ENCODE measurements around the gene PCDH15.

The PCDH15 gene

DNA sequence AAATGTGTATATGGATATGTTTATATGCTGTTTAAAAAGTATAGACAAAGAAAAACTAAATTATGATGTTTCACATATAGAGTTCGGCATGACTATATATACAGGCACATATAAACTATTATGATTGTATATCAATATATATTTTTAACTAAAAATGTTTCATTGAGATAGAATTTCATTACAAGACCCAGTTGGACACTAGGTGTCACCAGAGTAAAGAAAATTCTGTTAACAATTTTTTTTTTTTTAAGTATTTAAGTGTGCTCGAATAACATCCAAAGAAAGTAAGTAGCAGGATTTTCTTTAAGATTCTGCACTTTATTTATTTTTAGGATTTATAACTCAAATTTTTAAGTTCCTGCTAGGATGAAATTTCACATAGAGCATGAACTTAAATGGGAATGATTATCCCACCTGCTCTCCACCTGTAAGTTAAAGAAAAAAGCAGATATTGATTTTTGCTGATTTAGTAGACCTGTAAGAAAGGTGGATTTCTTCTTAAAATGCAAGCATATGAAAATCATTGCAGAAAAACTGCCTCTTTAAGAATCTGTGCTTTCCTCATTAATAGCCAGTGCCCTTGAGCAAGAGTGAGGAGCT lies 961.5 kb downstream of the PCDH15 start:
- no peak for DNase-seq

GRCh38 chr10:53836638-53837037 lies 964.4 kb downstream of the PCDH15 start:
- no peak for DNase-seq

GRCh38 chr10:53833908-53834307 lies 967.1 kb downstream of the PCDH15 start:
- DNase-seq = no peak

DNA sequence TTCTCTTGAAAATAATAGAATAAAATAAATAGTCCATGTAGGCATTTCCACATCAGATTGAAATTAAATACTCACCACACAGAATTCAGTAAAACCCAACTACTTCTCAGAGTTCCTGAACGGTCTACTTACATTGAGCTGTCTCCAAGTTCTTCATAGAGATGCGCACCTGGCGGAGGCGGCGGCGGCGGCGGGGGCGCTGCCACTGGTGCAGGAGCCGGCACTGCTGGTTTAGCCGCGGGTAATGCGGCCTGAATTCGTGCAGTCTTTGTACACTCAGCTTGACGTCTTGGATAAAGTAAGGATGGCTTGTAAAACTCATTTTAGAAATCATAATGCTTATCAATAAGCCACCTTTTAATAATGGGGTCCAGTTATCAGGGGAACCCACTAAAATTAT lies 973.8 kb downstream of the PCDH15 start:
- no peak for DNase-seq

DNA sequence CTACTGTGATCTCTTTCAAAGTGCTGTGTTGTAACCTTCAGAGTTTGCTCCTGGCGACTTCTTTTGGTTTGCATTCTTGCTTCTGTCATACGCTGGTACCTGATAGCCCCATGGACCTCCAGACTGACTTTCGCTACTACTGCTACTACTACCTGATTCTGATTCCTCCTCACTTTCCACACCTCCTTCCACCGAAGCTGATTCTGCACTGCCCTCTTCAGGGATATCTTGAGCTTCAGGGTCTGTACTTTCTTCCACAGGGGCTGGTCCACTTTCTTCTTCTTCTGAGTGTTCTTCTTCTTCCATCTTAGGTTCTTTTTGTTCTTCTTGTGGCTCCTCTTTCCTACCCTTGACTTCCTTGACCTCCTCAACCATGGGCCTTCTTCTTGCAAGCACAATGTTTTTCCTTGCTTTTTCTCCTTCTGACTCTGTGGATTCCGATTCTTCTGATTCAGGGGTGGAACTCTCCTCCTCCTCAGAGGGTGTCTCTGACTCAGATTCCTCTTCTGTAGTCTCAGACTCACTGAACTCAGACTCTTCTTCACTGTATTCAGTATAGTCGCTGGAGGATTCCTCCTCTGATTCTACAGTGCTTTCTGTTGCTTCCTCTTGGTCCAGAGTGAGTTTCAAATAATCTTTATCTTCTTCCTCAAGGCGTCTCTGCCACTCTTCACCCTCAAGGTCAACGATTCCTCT lies 992.2 kb downstream of the PCDH15 start:
- no peak for DNase-seq

GRCh38 chr10:53786236-53786900 lies 1014.7 kb downstream of the PCDH15 start:
- DNase-seq = no peak

GRCh38 chr10:53771701-53772100 lies 1029.3 kb downstream of the PCDH15 start:
- DNase-seq = no peak

DNA sequence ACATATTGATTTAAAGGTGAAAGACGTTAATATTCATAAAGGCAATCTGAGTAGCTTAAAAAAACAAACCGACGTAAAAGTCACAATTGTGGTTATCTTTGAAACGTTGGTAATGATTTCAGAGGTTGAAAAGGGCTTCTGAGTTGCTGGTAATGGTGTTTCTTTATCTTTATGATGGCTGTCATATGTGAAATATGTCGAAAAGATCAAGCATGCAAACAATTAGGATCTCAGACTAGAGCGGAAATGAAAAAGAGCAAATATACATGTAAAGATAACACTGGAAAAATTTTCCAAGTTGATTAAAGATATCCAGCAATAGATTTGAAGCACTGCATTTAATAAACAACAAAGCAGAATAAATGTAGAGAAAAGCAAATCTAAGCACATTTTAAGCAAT lies 1030.1 kb downstream of the PCDH15 start:
- DNase-seq = no peak

DNA sequence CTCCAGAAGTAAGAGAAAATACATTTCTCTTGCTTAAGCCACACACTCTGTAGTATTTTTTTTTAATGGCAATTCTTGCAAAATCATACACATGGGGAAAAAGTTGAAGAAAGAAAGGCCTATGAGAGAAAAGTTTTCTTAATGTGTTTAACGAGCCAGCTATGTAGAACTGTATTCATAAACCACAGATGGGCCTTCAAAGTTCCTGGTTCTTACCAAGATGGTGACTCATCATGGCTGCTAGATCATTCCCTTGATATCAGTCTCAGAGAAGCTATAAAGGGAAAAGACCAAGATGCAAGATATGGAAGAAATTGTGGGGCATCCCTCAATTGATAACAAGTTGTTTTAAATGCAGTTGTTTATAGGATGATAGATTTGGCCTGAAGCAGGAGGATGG lies 1035.7 kb downstream of the PCDH15 start:
- DNase-seq = no peak

- no peak for DNase-seq
Measured at GRCh38 chr10:53754596-53755250, 1046.3 kb downstream of the PCDH15 start.
